GM12874 (cell line): ENCODE measurements around the gene KLF5.

Source experiments
- TF ChIP-seq, protein P1 (sequence below): IDR thresholded peaks from 2 replicates; pipeline ENCODE4 v1.5.1; 2011; ENCODE audit warnings: low read depth, mild to moderate bottlenecking, control low read depth, low read length, moderate library complexity; ENCODE audit not compliant: insufficient read depth

KLF5 gene

GRCh38 chr13:73061473-73061872 is 2.7 kb downstream of the KLF5 start:
- TF ChIP-seq, protein P1, sequence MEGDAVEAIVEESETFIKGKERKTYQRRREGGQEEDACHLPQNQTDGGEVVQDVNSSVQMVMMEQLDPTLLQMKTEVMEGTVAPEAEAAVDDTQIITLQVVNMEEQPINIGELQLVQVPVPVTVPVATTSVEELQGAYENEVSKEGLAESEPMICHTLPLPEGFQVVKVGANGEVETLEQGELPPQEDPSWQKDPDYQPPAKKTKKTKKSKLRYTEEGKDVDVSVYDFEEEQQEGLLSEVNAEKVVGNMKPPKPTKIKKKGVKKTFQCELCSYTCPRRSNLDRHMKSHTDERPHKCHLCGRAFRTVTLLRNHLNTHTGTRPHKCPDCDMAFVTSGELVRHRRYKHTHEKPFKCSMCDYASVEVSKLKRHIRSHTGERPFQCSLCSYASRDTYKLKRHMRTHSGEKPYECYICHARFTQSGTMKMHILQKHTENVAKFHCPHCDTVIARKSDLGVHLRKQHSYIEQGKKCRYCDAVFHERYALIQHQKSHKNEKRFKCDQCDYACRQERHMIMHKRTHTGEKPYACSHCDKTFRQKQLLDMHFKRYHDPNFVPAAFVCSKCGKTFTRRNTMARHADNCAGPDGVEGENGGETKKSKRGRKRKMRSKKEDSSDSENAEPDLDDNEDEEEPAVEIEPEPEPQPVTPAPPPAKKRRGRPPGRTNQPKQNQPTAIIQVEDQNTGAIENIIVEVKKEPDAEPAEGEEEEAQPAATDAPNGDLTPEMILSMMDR, result no peak

GRCh38 chr13:73061876-73062275 is 3.1 kb downstream of the KLF5 start:
- TF ChIP-seq, protein P1, result no peak

DNA sequence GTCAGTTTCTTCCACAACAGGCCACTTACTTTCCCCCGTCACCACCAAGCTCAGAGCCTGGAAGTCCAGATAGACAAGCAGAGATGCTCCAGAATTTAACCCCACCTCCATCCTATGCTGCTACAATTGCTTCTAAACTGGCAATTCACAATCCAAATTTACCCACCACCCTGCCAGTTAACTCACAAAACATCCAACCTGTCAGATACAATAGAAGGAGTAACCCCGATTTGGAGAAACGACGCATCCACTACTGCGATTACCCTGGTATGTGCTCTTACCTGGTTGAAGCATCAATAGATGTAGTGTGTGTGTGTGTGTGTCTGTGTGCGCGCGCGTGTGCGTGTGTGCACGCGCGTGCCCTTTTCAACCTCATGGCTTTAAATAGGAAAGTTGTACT is 3.7 kb downstream of the KLF5 start:
- TF ChIP-seq, protein P1, result no peak

GRCh38 chr13:73063166-73063565 is 4.4 kb downstream of the KLF5 start:
- TF ChIP-seq, protein P1, result no peak

DNA sequence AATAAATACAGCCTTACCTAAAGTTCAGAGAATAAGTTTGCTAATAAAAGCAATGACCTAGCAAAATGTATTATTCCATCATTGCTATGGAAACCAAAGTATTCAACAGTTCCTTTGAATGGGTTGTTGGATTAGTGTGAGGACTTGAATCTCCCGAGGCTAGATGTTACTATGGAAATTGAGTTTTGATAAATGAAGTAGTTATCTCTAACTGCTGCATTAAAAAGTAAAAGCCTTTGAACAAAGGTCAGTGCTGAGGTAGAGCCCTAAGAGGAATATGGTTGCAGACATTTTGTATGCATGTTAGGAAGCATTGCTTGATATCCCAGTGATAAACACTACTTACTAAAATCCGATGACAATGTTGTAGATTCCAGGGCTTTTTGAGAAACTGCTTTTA is 6.2 kb downstream of the KLF5 start:
- TF ChIP-seq, protein P1, result no peak

DNA sequence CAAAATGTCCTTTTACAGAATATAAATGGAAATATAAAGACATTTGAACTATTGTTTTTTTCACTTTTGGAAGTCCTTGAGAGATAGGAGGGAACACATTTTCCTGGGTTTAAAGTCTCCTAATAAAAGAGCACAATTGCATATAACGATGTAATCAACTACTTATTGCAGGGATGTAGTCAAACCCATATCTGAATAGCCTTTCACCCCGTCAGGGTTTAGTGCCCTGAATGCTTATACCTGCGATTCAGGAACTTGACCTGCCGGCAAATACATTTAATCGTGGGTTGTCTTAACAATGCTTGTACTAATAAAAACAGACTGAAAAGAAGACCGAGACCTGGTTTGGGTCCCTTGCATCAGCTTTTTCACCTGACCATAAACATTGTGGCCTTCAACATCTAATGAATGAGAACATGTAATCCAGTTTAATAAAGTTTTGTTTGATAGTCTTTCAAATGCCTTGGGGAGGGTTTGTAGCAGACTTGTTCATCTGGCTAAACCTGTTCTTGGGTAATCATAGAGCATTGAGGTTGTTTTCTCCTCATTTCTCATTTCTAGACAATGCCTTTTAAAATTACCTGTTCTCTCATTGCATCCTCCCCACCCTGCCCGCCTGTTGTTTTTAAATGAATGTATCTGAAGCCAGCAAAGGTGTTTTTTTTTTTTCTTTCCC is 7.0 kb downstream of the KLF5 start:
- TF ChIP-seq, protein P1, result no peak

DNA sequence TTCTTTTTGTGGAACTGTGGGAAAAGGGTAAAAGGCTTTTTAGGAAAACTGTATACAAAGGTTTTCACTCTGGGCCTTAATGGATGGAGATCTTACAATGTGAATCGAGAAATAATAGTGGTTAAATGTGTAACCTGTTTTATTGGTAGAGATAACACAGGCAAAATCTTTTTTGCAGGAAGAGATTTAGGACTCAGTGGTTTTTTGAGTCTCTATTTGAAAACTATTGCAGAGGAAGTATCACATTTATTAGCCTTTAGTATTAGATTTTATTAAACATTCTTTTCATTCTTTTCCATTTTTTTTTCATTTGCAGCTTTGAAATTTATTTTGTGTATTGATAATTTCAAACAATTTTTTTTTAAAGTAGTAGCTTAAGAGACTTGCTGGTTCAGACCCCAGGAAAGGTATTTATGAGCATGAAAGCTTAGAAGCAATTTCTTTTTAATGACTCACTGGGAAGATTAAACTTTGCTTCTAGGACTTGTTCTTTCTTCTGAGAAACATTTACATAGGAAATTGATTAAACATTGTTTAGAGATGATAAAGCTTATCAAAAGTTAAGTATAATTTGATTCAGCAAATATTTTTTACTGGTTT is 10.5 kb downstream of the KLF5 start:
- TF ChIP-seq, protein P1, result no peak
